H1 (cell line): Measurements from ENCODE around the gene TCERG1L. TPM values are rescaled to one million over a fixed set of nuclear protein-coding genes. Genes with fewer than 3 reads are reported as not detected.

Experiments used
- CTCF ChIA-PET: fragments of 300-600 bp; sonication (Branson Sonifier 250); formaldehyde crosslinking; loops from one replicate; lab custom pipeline; 2021; ENCODE audit not compliant: partially characterized antibody; lab: Charles Lee
- POLR2A ChIA-PET: fragments of 300-600 bp; sonication (Branson Sonifier 250); formaldehyde crosslinking; loops from one replicate; lab custom pipeline; 2021; ENCODE audit warnings: inconsistent platforms; ENCODE audit not compliant: partially characterized antibody; lab: Charles Lee
- DNase-seq, 2 experiments: peaks; one replicate each; pipeline versions ENCODE4 v3.0.0 to v3.0.0-alpha.2; 2010 to 2022; ENCODE audit warnings: low spot score in 2 of 2, low read depth in 1 of 2, mixed read lengths in 1 of 2
- FAIRE-seq: peaks from 2 replicates; lab custom pipeline; 2011; peaks lifted over from hg19 to GRCh38; lab: Jason Lieb, UNC
- H2AFZ ChIP-seq: 2 replicates; pipeline ENCODE4 v1.8.1; 2012; ENCODE audit warnings: low read length, inconsistent platforms
- H2AK5ac ChIP-seq: 2 replicates; pipeline ENCODE4 v1.6.1; 2013; ENCODE audit warnings: low read depth, low read length
- H2BK120ac ChIP-seq: replicated peaks from 2 replicates; pipeline ENCODE3; 2013; ENCODE audit warnings: low read depth, low read length, inconsistent platforms
- H2BK12ac ChIP-seq: 2 replicates; pipeline ENCODE4 v1.6.1; 2013; ENCODE audit warnings: low read depth, low read length
- H2BK15ac ChIP-seq: 2 replicates; pipeline ENCODE4 v1.6.1; 2013; ENCODE audit warnings: low read length
- H2BK20ac ChIP-seq: 2 replicates; pipeline ENCODE4 v1.6.1; 2013; ENCODE audit warnings: low read length
- H2BK5ac ChIP-seq: 2 replicates; pipeline ENCODE4 v1.6.1; 2013; ENCODE audit warnings: low read depth, low read length
- H3K14ac ChIP-seq: 2 replicates; pipeline ENCODE4 v1.6.1; 2013; ENCODE audit warnings: inconsistent platforms; ENCODE audit not compliant: insufficient read length
- H3K18ac ChIP-seq: 2 replicates; pipeline ENCODE4 v1.6.1; 2013; ENCODE audit warnings: low read length; ENCODE audit errors: extremely low read depth
- H3K23ac ChIP-seq: 2 replicates; pipeline ENCODE4 v1.6.1; 2013; ENCODE audit warnings: inconsistent platforms; ENCODE audit not compliant: insufficient read length
- H3K23me2 ChIP-seq: 2 replicates; pipeline ENCODE4 v1.6.1; 2013; ENCODE audit warnings: low read depth, low read length
- H3K27ac ChIP-seq: 2 replicates; pipeline ENCODE4 v1.6.1; 2011; ENCODE audit warnings: low read depth, low read length, inconsistent platforms
- H3K27me3 ChIP-seq, 4 experiments: replicated peaks in 1 of 4; 1 replicate in 1 of 4; 2 replicates in 3 of 4; pipeline versions ENCODE4 v1.6.1 to v1.8.1; 2011 to 2013; ENCODE audit warnings: low read length in 3 of 4, mild to moderate bottlenecking in 3 of 4, inconsistent platforms in 2 of 4, mixed read lengths in 2 of 4, moderate library complexity in 1 of 4; ENCODE audit not compliant: control insufficient read depth in 3 of 4, insufficient read depth in 3 of 4; ENCODE audit errors: extremely low read depth in 1 of 4
- H3K36me3 ChIP-seq, 4 experiments: 2 replicates each; pipeline versions ENCODE4 v1.6.1 to v1.8.1; 2011 to 2013; ENCODE audit warnings: mild to moderate bottlenecking in 4 of 4, low read length in 3 of 4, moderate library complexity in 2 of 4, control low read depth in 1 of 4, inconsistent platforms in 1 of 4; ENCODE audit not compliant: insufficient read depth in 4 of 4, control insufficient read depth in 2 of 4
- H3K4ac ChIP-seq: replicated peaks from 2 replicates; pipeline ENCODE3; 2013; ENCODE audit warnings: low read length, low read depth, mixed read lengths, inconsistent platforms; ENCODE audit not compliant: insufficient read length
- H3K4me1 ChIP-seq, 4 experiments: replicated peaks in 1 of 4; 1 replicate in 1 of 4; 2 replicates in 3 of 4; pipeline versions ENCODE4 v1.6.1 to v1.8.1; 2011 to 2013; ENCODE audit warnings: low read length in 3 of 4, inconsistent platforms in 2 of 4, mixed read lengths in 1 of 4; ENCODE audit not compliant: insufficient read depth in 4 of 4, control insufficient read depth in 3 of 4
- H3K4me2 ChIP-seq, 2 experiments: 2 replicates each; pipeline versions ENCODE4 v1.6.1 to v1.8.1; 2011 to 2013; ENCODE audit warnings: low read depth in 2 of 2, low read length in 2 of 2, control low read depth in 1 of 2, inconsistent platforms in 1 of 2, mild to moderate bottlenecking in 1 of 2; ENCODE audit not compliant: insufficient read depth in 1 of 2
- H3K4me3 ChIP-seq, 4 experiments: fragments of 200-600, 300-600 bp in 1 of 4; sonication (generic), shearing (Covaris generic), sonication (Bioruptor Twin) in 1 of 4; 2 replicates each; pipeline versions ENCODE4 v1.5.1 to v1.8.1; 2011 to 2016; ENCODE audit warnings: low read length in 4 of 4, low read depth in 3 of 4, control low read depth in 2 of 4, inconsistent platforms in 2 of 4, mild to moderate bottlenecking in 2 of 4, mixed read lengths in 1 of 4, moderate library complexity in 1 of 4; ENCODE audit not compliant: insufficient read depth in 2 of 4; ENCODE audit errors: extremely low read depth in 1 of 4
- H3K56ac ChIP-seq: replicated peaks from 2 replicates; pipeline ENCODE3; 2013; ENCODE audit warnings: low read depth, mild to moderate bottlenecking, mixed read lengths, low read length, inconsistent platforms; ENCODE audit not compliant: insufficient read length
- H3K79me1 ChIP-seq: 2 replicates; pipeline ENCODE4 v1.6.1; 2013; ENCODE audit warnings: low read depth, low read length, control low read depth
- H3K79me2 ChIP-seq, 2 experiments: 2 replicates each; pipeline versions ENCODE4 v1.6.1 to v1.8.1; 2012 to 2013; ENCODE audit warnings: low read length in 2 of 2, mild to moderate bottlenecking in 2 of 2, inconsistent platforms in 1 of 2; ENCODE audit not compliant: insufficient read depth in 2 of 2, control insufficient read depth in 1 of 2
- H3K9ac ChIP-seq, 4 experiments: replicated peaks in 1 of 4; 1 replicate in 1 of 4; 2 replicates in 3 of 4; pipeline versions ENCODE4 v1.6.1 to v1.8.1; 2011 to 2013; ENCODE audit warnings: low read depth in 3 of 4, low read length in 3 of 4, control low read depth in 2 of 4, mild to moderate bottlenecking in 2 of 4, moderate library complexity in 2 of 4, inconsistent platforms in 1 of 4; ENCODE audit errors: extremely low read depth in 1 of 4
- H3K9me3 ChIP-seq, 2 experiments: 2 replicates each; pipeline versions ENCODE4 v1.6.1 to v1.8.1; 2012 to 2013; ENCODE audit warnings: mild to moderate bottlenecking in 2 of 2, moderate library complexity in 2 of 2, control low read depth in 1 of 2, inconsistent platforms in 1 of 2, low read depth in 1 of 2, low read length in 1 of 2, mixed read lengths in 1 of 2; ENCODE audit not compliant: insufficient read depth in 2 of 2
- H4K20me1 ChIP-seq, 2 experiments: replicated peaks in 1 of 2; 2 replicates each; pipeline versions ENCODE3 to v1.8.1; 2011 to 2013; ENCODE audit warnings: inconsistent platforms in 2 of 2, low read length in 2 of 2, mild to moderate bottlenecking in 1 of 2; ENCODE audit not compliant: insufficient read depth in 2 of 2, control insufficient read depth in 1 of 2
- H4K5ac ChIP-seq: 2 replicates; pipeline ENCODE4 v1.6.1; 2013; ENCODE audit warnings: low read length, low read depth, mixed read lengths, inconsistent platforms; ENCODE audit not compliant: insufficient read length
- H4K8ac ChIP-seq: 2 replicates; pipeline ENCODE4 v1.8.0; 2013; ENCODE audit warnings: mild to moderate bottlenecking, moderate library complexity, low read length, inconsistent platforms; ENCODE audit not compliant: insufficient read depth; ENCODE audit errors: extremely low read depth
- H4K91ac ChIP-seq: replicated peaks from 2 replicates; pipeline ENCODE3; 2013; ENCODE audit warnings: low read length, mixed read lengths, inconsistent platforms; ENCODE audit not compliant: insufficient read length
- EGR1 ChIP-seq: IDR thresholded peaks from 2 replicates; pipeline ENCODE4 v1.6.1; 2011; ENCODE audit warnings: low read depth, low read length, borderline replicate concordance
- GTF2F1 ChIP-seq: IDR thresholded peaks from 2 replicates; pipeline ENCODE4 v1.6.1; 2012; ENCODE audit warnings: low read depth, low read length, improper control_type of control experiment, borderline replicate concordance
- SP2 ChIP-seq: IDR thresholded peaks from 2 replicates; pipeline ENCODE4 v1.6.1; 2012; ENCODE audit warnings: mild to moderate bottlenecking, low read length, inconsistent platforms
- SP4 ChIP-seq: IDR thresholded peaks from 2 replicates; pipeline ENCODE4 v1.6.1; 2012; ENCODE audit warnings: low read length, inconsistent platforms
- WGBS, 2 experiments: shearing (Covaris generic) in 1 of 2; methylation state at CpG; one replicate each; pipeline versions ENCODE4 v1.1.6 to v1.1.7; 2013 to 2015; ENCODE audit warnings: low lambda C conversion rate in 2 of 2, mixed read lengths in 2 of 2, inconsistent platforms in 1 of 2, low coverage in 1 of 2, missing lambda C conversion rate in 1 of 2; ENCODE audit not compliant: insufficient replicate concordance in 2 of 2, insufficient coverage in 1 of 2, insufficient read length in 1 of 2; ENCODE audit errors: extremely low coverage in 1 of 2, missing lambda C conversion rate in 1 of 2; 5-methylcytosine and 5-hydroxymethylcytosine counted together
- polyA plus RNA-seq, 7 experiments: library from polyadenylated mRNA; depleted of rRNA in 3 of 7; stranded (reverse) in 5 of 7; unstranded in 2 of 7; fragments of >200 nt in 5 of 7; fragments of 200-250 nt in 2 of 7; gene quantifications; 1 replicate in 5 of 7; 2 replicates in 1 of 7; 4 replicates in 1 of 7; pipeline versions ENCODE4 v1.2.1 to v1.2.3, GENCODE V29; 2011 to 2013; ENCODE audit warnings: missing spikeins in 2 of 7, mixed read lengths in 2 of 7
- total RNA-seq: library from RNA; stranded (reverse); fragmentation: NEBNext Ultra II Directional; extraction: Animal tissue kit (Norgen Biotek cat#: 25700); gene quantifications from 2 replicates; pipeline ENCODE4 v1.2.1, GENCODE V29; 2021

TCERG1L gene
- total and polyA plus RNA-seq, 2 of the 8 experiments (the other 6 are each of a cell fraction or from before 2014, with no cell fraction given) = 3.9 to 6.9 TPM

GRCh38 chr10:131172433-131172832 lies 139.1 kb downstream of the TCERG1L start:
- Histone ChIP-seq H3K23me2 (no peaks in the 10 kb centered on the region), H3K79me1 (no peaks in the 10 kb centered on the region), H3K4me2 (no peak overlapping the region), H3K23ac (no peak overlapping the region), H2BK5ac (no peak overlapping the region), H4K5ac (no peak overlapping the region), H3K79me2 (no peaks in the 10 kb centered on the region), H3K36me3 (no peaks in the 10 kb centered on the region), H3K18ac (no peak overlapping the region), H2BK12ac (no peak overlapping the region), H3K4me1 (peaks cover 0 to 2% (median 0%) of the 10 kb centered on the region in 4 experiments; a peak in 3 of 7 replicates), H3K4me3 (no peak overlapping the region), H2BK120ac (no peak overlapping the region), H2BK15ac (no peak overlapping the region), H3K4ac (no peak overlapping the region), H3K9me3 (peaks cover 0 to 9% of the 10 kb centered on the region in 2 experiments; a peak in 1 of 4 replicates), H2AFZ (no peak overlapping the region), H3K14ac (no peak overlapping the region), H4K8ac (no peak overlapping the region), H3K27me3 (peaks cover 0 to 3% (median 0%) of the 10 kb centered on the region in 4 experiments; a peak in 1 of 7 replicates), H3K56ac (no peak overlapping the region), H2BK20ac (no peak overlapping the region), H2AK5ac (no peak overlapping the region), H3K27ac (no peak overlapping the region), H4K91ac (no peak overlapping the region), H4K20me1 (peaks cover 0 to 7% of the 10 kb centered on the region in 2 experiments), H3K9ac (no peak overlapping the region)
- FAIRE-seq = no peak
- CTCF ChIA-PET = interaction anchor here (0.7 kb wide), 1 partner anchor 712 kb away, joined by 3 read pairs; no protein-coding TSS in a partner anchor
- POLR2A ChIA-PET = no interaction called here
- WGBS, 2 experiments = 93% methylated on average over 14 of the region's 14 CpGs; no CpG with 5 or more reads in 1 of the 2 experiments
- TF ChIP-seq SP4 (no peak), SP2 (no peak), GTF2F1 (no peak), EGR1 (no peak)
- no peak for DNase-seq
